Subcutaneous abdominal adipose tissue (tissue), 5 donors: ENCODE results near the gene NPHS1.
"Not testable (repeated sequence)": the region's sequence is repeated elsewhere in the genome, so short reads cannot be mapped to it uniquely, and the experiment has no call there.

Experiments used
- H3K27ac ChIP-seq: one replicate; pipeline ENCODE4 v1.7.0; 2013; ENCODE audit warnings: low read depth, mild to moderate bottlenecking, inconsistent platforms, low read length, moderate library complexity
- H3K27me3 ChIP-seq, 5 donors: one replicate each; pipeline ENCODE4 v1.7.0; 2013; ENCODE audit warnings: low read length in 5 of 5, inconsistent platforms in 1 of 5; ENCODE audit not compliant: control insufficient read depth in 5 of 5, insufficient read depth in 4 of 5
- H3K36me3 ChIP-seq, 5 donors: one replicate each; pipeline ENCODE4 v1.7.0; 2013; ENCODE audit warnings: low read length in 5 of 5; ENCODE audit not compliant: control insufficient read depth in 5 of 5, insufficient read depth in 5 of 5
- H3K4me1 ChIP-seq, 5 donors: one replicate each; pipeline ENCODE4 v1.7.0; 2013; ENCODE audit warnings: low read length in 5 of 5, mild to moderate bottlenecking in 3 of 5, moderate library complexity in 1 of 5; ENCODE audit not compliant: control insufficient read depth in 5 of 5, insufficient read depth in 5 of 5
- H3K4me3 ChIP-seq, 5 donors: one replicate each; pipeline ENCODE4 v1.7.0; 2013; ENCODE audit warnings: low read length in 5 of 5, low read depth in 1 of 5
- H3K9ac ChIP-seq, 5 donors: one replicate each; pipeline ENCODE4 v1.7.0; 2013; ENCODE audit warnings: low read length in 5 of 5, mild to moderate bottlenecking in 4 of 5, moderate library complexity in 3 of 5
- H3K9me3 ChIP-seq, 5 donors: one replicate each; pipeline ENCODE4 v1.7.0; 2013; ENCODE audit warnings: low read length in 5 of 5; ENCODE audit not compliant: control insufficient read depth in 5 of 5
- donor health status: healthy.
- donor health status: healthy.
- donor health status: healthy.
- donor health status: healthy.
- donor health status: healthy.

Gene NPHS1

DNA sequence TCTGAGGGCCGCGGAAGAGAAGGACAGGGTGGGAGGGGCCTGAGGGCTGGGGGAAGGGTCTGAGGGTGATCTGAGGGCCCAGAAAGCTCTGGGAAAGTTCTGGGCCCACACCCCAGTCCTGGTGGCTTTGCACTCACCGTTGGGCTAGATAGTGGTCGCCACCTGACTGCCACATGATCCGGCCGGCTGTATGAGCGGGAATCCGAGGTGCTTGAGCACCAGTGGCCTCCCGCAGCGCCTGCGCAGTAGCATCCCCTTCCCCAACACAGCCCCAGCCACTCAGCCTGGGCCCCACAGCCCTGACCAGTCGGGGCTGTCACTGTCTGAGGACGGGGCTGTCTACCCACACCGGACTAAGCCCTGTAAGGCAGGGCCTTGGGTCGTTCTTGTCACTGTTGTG, 54.6 kb downstream of the NPHS1 start:
- Histone ChIP-seq H3K4me3 (no peak overlapping the region), H3K9ac (no peak overlapping the region), H3K27ac (no peak overlapping the region), H3K4me1 (peaks cover 0 to 3% (median 2%) of the 10 kb centered on the region in 5 donors), H3K36me3 (no peaks in the 10 kb centered on the region), H3K9me3 (no peaks in the 10 kb centered on the region), H3K27me3 (peaks cover 14 to 28% (median 18%) of the 10 kb centered on the region in 5 donors)

- Histone ChIP-seq H3K4me1 (peaks cover 0 to 3% (median 2%) of the 10 kb centered on the region in 5 donors), H3K27me3 (peaks cover 14 to 28% (median 18%) of the 10 kb centered on the region in 5 donors), H3K9me3 (no peaks in the 10 kb centered on the region), H3K36me3 (no peaks in the 10 kb centered on the region), H3K27ac (no peak overlapping the region), H3K9ac (no peak overlapping the region), H3K4me3 (no peak overlapping the region)
Observed at GRCh38 chr19:35796645-35797542, 55.4 kb downstream of the NPHS1 start.

GRCh38 chr19:35795564-35795963, 56.7 kb downstream of the NPHS1 start:
- not testable (repeated sequence) for H3K36me3 ChIP-seq, H3K4me1 ChIP-seq, H3K9me3 ChIP-seq, H3K9ac ChIP-seq, H3K27ac ChIP-seq, H3K4me3 ChIP-seq
- peaks cover 14 to 30% (median 18%) of the 10 kb centered on the region in 5 donors for H3K27me3 ChIP-seq

- Histone ChIP-seq H3K4me1 (peaks cover 0 to 3% (median 2%) of the 10 kb centered on the region in 5 donors), H3K9me3 (no peaks in the 10 kb centered on the region), H3K36me3 (no peaks in the 10 kb centered on the region), H3K9ac (no peak overlapping the region), H3K4me3 (no peak overlapping the region), H3K27me3 (peaks cover 14 to 22% (median 17%) of the 10 kb centered on the region in 5 donors), H3K27ac (no peak overlapping the region)
Observed at GRCh38 chr19:35793381-35794165, 58.7 kb downstream of the NPHS1 start.

- Histone ChIP-seq H3K27ac (no peak overlapping the region), H3K4me1 (peaks cover 0 to 3% (median 2%) of the 10 kb centered on the region in 5 donors), H3K9ac (no peak overlapping the region), H3K4me3 (no peak overlapping the region), H3K9me3 (no peaks in the 10 kb centered on the region), H3K36me3 (no peaks in the 10 kb centered on the region), H3K27me3 (peaks cover 13 to 20% (median 15%) of the 10 kb centered on the region in 5 donors)
Observed at GRCh38 chr19:35792888-35793287, 59.4 kb downstream of the NPHS1 start.

- H3K27me3 ChIP-seq: peaks cover 10 to 17% (median 10%) of the 10 kb centered on the region in 5 donors
- H3K4me1 ChIP-seq: peaks cover 0 to 3% (median 0%) of the 10 kb centered on the region in 5 donors
- no peaks in the 10 kb centered on the region for H3K9me3 ChIP-seq
- no peak overlapping the region for H3K4me3 ChIP-seq
- H3K27ac ChIP-seq: no peak overlapping the region
- no peak overlapping the region for H3K9ac ChIP-seq
- H3K36me3 ChIP-seq: no peaks in the 10 kb centered on the region
Observed at GRCh38 chr19:35792312-35792711, 60.0 kb downstream of the NPHS1 start.

DNA sequence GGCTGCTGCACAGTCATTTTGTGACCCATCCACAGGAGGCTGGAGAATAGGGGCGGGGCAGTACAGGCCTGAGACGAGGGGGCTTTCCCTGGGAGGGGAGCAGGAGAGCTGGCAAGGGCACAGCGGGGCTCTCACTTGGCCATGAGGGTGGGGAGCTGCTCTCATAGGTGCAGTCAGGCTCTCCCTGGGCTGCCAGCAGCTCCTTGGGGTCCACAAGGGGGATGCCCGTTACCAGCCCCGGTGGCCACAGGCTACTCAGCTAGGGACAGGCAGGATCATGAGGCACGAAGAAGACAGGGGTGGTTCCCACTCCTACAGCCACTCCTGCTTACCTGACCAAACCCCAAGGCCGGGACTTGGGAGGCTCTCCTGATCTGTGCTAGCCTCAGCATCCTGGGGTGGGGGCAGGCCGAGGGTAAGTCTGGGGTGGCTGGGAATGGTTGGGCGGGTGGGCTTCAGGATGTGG, 60.5 kb downstream of the NPHS1 start:
- H3K27ac ChIP-seq: no peak overlapping the region
- H3K27me3 ChIP-seq: peaks cover 5 to 12% (median 6%) of the 10 kb centered on the region in 5 donors
- no peak overlapping the region for H3K4me3 ChIP-seq
- H3K9me3 ChIP-seq: no peaks in the 10 kb centered on the region
- no peaks in the 10 kb centered on the region for H3K36me3 ChIP-seq
- H3K4me1 ChIP-seq: peaks cover 0 to 3% (median 0%) of the 10 kb centered on the region in 5 donors
- no peak overlapping the region for H3K9ac ChIP-seq

- peaks cover 0 to 3% (median 0%) of the 10 kb centered on the region in 5 donors for H3K4me1 ChIP-seq
- peaks cover 0 to 6% (median 0%) of the 10 kb centered on the region in 5 donors for H3K27me3 ChIP-seq
- H3K4me3 ChIP-seq: no peak overlapping the region
- no peaks in the 10 kb centered on the region for H3K9me3 ChIP-seq
- no peak overlapping the region for H3K9ac ChIP-seq
- H3K27ac ChIP-seq: no peak overlapping the region
- H3K36me3 ChIP-seq: no peaks in the 10 kb centered on the region
Observed at GRCh38 chr19:35790981-35791813, 61.1 kb downstream of the NPHS1 start.
